ENCODE measurements around the gene MAPT.

DNA sequence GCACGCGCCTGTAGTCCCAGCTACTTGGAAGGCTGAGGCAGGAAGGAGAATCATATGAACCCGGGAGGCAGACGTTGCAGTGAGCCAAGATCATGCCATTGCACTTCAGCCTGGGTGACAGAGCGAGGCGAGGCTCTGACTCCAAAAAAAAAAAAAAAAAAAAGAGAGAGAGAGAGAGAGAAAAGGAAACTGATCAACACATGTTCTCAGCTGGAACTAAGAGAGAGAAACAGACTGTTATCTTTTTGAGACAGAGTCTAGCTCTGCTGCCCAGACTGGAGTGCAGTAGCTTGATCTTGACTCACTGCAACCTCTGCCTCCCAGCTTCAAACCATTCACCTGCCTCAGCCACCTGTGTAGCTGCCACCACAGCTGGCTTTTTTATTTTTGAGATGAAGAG lies 165.1 kb downstream of the MAPT start:
- TF ChIP-seq, protein P1, sequence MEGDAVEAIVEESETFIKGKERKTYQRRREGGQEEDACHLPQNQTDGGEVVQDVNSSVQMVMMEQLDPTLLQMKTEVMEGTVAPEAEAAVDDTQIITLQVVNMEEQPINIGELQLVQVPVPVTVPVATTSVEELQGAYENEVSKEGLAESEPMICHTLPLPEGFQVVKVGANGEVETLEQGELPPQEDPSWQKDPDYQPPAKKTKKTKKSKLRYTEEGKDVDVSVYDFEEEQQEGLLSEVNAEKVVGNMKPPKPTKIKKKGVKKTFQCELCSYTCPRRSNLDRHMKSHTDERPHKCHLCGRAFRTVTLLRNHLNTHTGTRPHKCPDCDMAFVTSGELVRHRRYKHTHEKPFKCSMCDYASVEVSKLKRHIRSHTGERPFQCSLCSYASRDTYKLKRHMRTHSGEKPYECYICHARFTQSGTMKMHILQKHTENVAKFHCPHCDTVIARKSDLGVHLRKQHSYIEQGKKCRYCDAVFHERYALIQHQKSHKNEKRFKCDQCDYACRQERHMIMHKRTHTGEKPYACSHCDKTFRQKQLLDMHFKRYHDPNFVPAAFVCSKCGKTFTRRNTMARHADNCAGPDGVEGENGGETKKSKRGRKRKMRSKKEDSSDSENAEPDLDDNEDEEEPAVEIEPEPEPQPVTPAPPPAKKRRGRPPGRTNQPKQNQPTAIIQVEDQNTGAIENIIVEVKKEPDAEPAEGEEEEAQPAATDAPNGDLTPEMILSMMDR (IDR thresholded peaks at IDR 0.05 in 2 of 3, conservative IDR thresholded peaks at IDR 0.05 in 1 of 3; ENCODE audit: borderline replicate concordance in 1 of 3, insufficient read depth in 1 of 3, low read depth in 2 of 3, low read length in 2 of 3) = no peak
- no peak for TF ChIP-seq POLR2AphosphoS5 (IDR thresholded peaks at IDR 0.05; ENCODE audit: low read depth, low read length)
- no peak for TF ChIP-seq TCF7L2 (IDR thresholded peaks at IDR 0.05; ENCODE audit: borderline replicate concordance, extremely low read depth, insufficient read depth, insufficient read length)
- TF ChIP-seq SIN3A (IDR thresholded peaks at IDR 0.05; ENCODE audit: low read depth) = no peak
- TF ChIP-seq, protein P2, sequence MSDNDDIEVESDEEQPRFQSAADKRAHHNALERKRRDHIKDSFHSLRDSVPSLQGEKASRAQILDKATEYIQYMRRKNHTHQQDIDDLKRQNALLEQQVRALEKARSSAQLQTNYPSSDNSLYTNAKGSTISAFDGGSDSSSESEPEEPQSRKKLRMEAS (IDR thresholded peaks at IDR 0.05) = no peak
- no peak for TF ChIP-seq EZH2 (IDR thresholded peaks at IDR 0.05)
- no peak for TF ChIP-seq POLR2A (IDR thresholded peaks at IDR 0.05; ENCODE audit: borderline replicate concordance, extremely low read depth, insufficient read depth, insufficient read length)

All from HCT116 (cell line).